GM10266 (cell line): ENCODE data around the gene FCRL6.
A peak's percentile ranks its signal among the peaks of the same experiment; 100 is the strongest.

Source experiments
- DNase-seq: peaks from one replicate; pipeline ENCODE4 v3.0.0; 2012; ENCODE audit errors: extremely low spot score
- CTCF ChIP-seq: IDR thresholded peaks from 2 replicates; pipeline ENCODE4 v1.5.1; 2012; ENCODE audit warnings: mild to moderate bottlenecking, low read depth; ENCODE audit not compliant: control insufficient read depth, insufficient read depth; ENCODE audit errors: missing control alignments

FCRL6 gene

GRCh38 chr1:159827549-159827948 is 25.4 kb downstream of the FCRL6 start:
- TF ChIP-seq CTCF = no peak
- no peak for DNase-seq

- no peak for DNase-seq
- TF ChIP-seq CTCF = no peak
Measured at GRCh38 chr1:159828176-159828575, 26.0 kb downstream of the FCRL6 start.

- DNase-seq = no peak
- no peak for TF ChIP-seq CTCF
Measured at GRCh38 chr1:159828581-159829272, 26.6 kb downstream of the FCRL6 start.

GRCh38 chr1:159829273-159829634 is 27.1 kb downstream of the FCRL6 start:
- peak; percentile 33 for DNase-seq
- peak; percentile 39 for TF ChIP-seq CTCF

GRCh38 chr1:159829822-159830465 is 27.8 kb downstream of the FCRL6 start:
- no peak for TF ChIP-seq CTCF
- DNase-seq = no peak

GRCh38 chr1:159830722-159831121 is 28.6 kb downstream of the FCRL6 start:
- DNase-seq = no peak
- TF ChIP-seq CTCF = no peak

GRCh38 chr1:159831412-159832141 is 29.4 kb downstream of the FCRL6 start:
- no peak for DNase-seq
- TF ChIP-seq CTCF = no peak
